ENCODE results near the gene ZFP69.

The ZFP69 gene

DNA sequence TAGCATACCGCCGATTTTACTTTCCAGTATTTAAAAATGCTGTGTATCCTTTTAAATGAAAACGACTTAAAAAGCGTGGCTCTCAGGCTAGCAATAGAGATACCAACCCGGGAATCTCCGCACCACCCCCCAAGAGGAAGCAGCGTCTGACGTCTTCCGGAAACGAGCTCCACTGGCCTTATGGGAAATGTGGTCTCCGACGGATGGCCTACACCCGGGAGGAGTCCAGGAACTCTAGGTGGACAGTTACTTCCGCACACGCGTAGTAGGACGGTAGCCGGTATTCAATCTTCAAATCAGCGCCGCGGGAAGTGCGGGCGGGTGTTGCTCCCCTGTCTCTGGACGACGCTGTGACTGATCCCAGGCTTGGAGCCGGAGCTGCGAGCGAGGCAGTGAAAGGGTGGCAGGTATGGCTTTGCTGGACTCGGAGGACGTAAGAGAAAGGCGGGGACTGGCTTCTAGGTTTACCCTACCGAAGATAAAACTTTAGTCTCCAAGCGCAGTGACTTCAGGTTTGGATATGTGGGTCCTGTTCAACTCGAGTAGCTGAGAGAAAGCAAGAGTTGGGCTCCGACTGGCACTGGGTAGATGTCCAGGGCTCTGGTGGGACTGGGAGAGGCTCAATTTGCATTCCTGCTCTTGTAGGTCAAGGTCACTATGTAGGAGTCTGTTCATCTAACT is 54.4 kb downstream of the ZFP69 start, which contains the start of gene ZNF684 (continued):
- TF ChIP-seq PRDM1 (tag by site-specific recombination; IDR thresholded peaks at IDR 0.05) (no peak), ZNF112 (tag by site-specific recombination; IDR thresholded peaks at IDR 0.05) (no peak), ZNF514 (tag by site-specific recombination; IDR thresholded peaks at IDR 0.05) (no peak), FEZF1 (tag by site-specific recombination; IDR thresholded peaks at IDR 0.05) (no peak), ZNF133 (tag by site-specific recombination; IDR thresholded peaks at IDR 0.05) (no peak; the same call in 1 of the 2 replicates), ZNF473 (tag by site-specific recombination; IDR thresholded peaks at IDR 0.05) (no peak), ZNF335 (tag by site-specific recombination; conservative IDR thresholded peaks at IDR 0.05) (peak; percentile 81), ZNF157 (tag by site-specific recombination; IDR thresholded peaks at IDR 0.05) (no peak), HOXD13 (CRISPR knock-in tag; IDR thresholded peaks at IDR 0.05; ENCODE audit: borderline replicate concordance) (no peak), ZFP37 (tag by site-specific recombination; IDR thresholded peaks at IDR 0.05) (no peak), ZNF621 (tag by site-specific recombination; IDR thresholded peaks at IDR 0.05) (no peak), ZNF585B (tag by site-specific recombination; IDR thresholded peaks at IDR 0.05) (no peak), ZSCAN23 (tag by site-specific recombination; IDR thresholded peaks at IDR 0.05) (no peak), ZNF664 (tag by site-specific recombination; IDR thresholded peaks at IDR 0.05) (no peak), GFI1B (tag by site-specific recombination; IDR thresholded peaks at IDR 0.05) (peak; percentile 51), ZNF555 (tag by site-specific recombination; conservative IDR thresholded peaks at IDR 0.05) (no peak), ZNF610 (tag by site-specific recombination; IDR thresholded peaks at IDR 0.05; ENCODE audit: borderline replicate concordance) (no peak), RBAK (tag by site-specific recombination; IDR thresholded peaks at IDR 0.05) (no peak), ZSCAN5A (tag by site-specific recombination; IDR thresholded peaks at IDR 0.05) (no peak), ZNF704 (tag by site-specific recombination; IDR thresholded peaks at IDR 0.05) (no peak), ZNF302 (tag by site-specific recombination; IDR thresholded peaks at IDR 0.05; ENCODE audit: low read depth) (no peak), ZNF23 (tag by site-specific recombination; IDR thresholded peaks at IDR 0.05; ENCODE audit: borderline replicate concordance) (no peak), ZNF76 (tag by site-specific recombination; IDR thresholded peaks at IDR 0.05; ENCODE audit: borderline replicate concordance, low read depth) (peak; percentile 88), KLF1 (tag by site-specific recombination; IDR thresholded peaks at IDR 0.05) (no peak), TSHZ1 (tag by site-specific recombination; IDR thresholded peaks at IDR 0.05; ENCODE audit: borderline replicate concordance) (no peak), GLIS2 (tag by site-specific recombination; IDR thresholded peaks at IDR 0.05) (peak; percentile 24; the same call in 1 of the 2 replicates), ZNF433 (tag by site-specific recombination; IDR thresholded peaks at IDR 0.05; ENCODE audit: low read depth) (no peak), ZNF423 (tag by site-specific recombination; IDR thresholded peaks at IDR 0.05) (no peak)
- TF ChIP-seq, protein P1, sequence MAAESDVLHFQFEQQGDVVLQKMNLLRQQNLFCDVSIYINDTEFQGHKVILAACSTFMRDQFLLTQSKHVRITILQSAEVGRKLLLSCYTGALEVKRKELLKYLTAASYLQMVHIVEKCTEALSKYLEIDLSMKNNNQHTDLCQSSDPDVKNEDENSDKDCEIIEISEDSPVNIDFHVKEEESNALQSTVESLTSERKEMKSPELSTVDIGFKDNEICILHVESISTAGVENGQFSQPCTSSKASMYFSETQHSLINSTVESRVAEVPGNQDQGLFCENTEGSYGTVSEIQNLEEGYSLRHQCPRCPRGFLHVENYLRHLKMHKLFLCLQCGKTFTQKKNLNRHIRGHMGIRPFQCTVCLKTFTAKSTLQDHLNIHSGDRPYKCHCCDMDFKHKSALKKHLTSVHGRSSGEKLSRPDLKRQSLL (tag by site-specific recombination; IDR thresholded peaks at IDR 0.05): no peak
- TF ChIP-seq, protein P2, sequence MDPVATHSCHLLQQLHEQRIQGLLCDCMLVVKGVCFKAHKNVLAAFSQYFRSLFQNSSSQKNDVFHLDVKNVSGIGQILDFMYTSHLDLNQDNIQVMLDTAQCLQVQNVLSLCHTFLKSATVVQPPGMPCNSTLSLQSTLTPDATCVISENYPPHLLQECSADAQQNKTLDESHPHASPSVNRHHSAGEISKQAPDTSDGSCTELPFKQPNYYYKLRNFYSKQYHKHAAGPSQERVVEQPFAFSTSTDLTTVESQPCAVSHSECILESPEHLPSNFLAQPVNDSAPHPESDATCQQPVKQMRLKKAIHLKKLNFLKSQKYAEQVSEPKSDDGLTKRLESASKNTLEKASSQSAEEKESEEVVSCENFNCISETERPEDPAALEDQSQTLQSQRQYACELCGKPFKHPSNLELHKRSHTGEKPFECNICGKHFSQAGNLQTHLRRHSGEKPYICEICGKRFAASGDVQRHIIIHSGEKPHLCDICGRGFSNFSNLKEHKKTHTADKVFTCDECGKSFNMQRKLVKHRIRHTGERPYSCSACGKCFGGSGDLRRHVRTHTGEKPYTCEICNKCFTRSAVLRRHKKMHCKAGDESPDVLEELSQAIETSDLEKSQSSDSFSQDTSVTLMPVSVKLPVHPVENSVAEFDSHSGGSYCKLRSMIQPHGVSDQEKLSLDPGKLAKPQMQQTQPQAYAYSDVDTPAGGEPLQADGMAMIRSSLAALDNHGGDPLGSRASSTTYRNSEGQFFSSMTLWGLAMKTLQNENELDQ (tag by site-specific recombination; IDR thresholded peaks at IDR 0.05; ENCODE audit: low read depth): no peak
- TF ChIP-seq, protein P3, sequence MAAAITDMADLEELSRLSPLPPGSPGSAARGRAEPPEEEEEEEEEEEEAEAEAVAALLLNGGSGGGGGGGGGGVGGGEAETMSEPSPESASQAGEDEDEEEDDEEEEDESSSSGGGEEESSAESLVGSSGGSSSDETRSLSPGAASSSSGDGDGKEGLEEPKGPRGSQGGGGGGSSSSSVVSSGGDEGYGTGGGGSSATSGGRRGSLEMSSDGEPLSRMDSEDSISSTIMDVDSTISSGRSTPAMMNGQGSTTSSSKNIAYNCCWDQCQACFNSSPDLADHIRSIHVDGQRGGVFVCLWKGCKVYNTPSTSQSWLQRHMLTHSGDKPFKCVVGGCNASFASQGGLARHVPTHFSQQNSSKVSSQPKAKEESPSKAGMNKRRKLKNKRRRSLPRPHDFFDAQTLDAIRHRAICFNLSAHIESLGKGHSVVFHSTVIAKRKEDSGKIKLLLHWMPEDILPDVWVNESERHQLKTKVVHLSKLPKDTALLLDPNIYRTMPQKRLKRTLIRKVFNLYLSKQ (tag by site-specific recombination; IDR thresholded peaks at IDR 0.05; ENCODE audit: borderline replicate concordance): no peak
